BLaER1 (cell line): ENCODE measurements around the gene SPPL3.

Experiments used
- H3K27ac ChIP-seq: shearing (Covaris generic); formaldehyde crosslinking; 2 replicates; pipeline ENCODE4 v1.8.1; 2022
- H3K27me3 ChIP-seq: shearing (Covaris generic); formaldehyde crosslinking; 2 replicates; pipeline ENCODE4 v1.8.1; 2022
- H3K36me3 ChIP-seq: shearing (Covaris generic); formaldehyde crosslinking; 2 replicates; pipeline ENCODE4 v1.8.1; 2022
- H3K4me1 ChIP-seq: shearing (Covaris generic); formaldehyde crosslinking; 2 replicates; pipeline ENCODE4 v1.8.1; 2022
- H3K4me2 ChIP-seq: shearing (Covaris generic); formaldehyde crosslinking; 2 replicates; pipeline ENCODE4 v1.8.1; 2022
- H3K4me3 ChIP-seq: shearing (Covaris generic); formaldehyde crosslinking; 2 replicates; pipeline ENCODE4 v1.8.1; 2022
- H3K9ac ChIP-seq: shearing (Covaris generic); formaldehyde crosslinking; 2 replicates; pipeline ENCODE4 v1.8.1; 2022
- H3K9me3 ChIP-seq: shearing (Covaris generic); formaldehyde crosslinking; 2 replicates; pipeline ENCODE4 v1.8.1; 2022
- H4K20me1 ChIP-seq: shearing (Covaris generic); formaldehyde crosslinking; 2 replicates; pipeline ENCODE4 v1.8.1; 2022
- Cebpa-rat ChIP-seq: shearing (Covaris generic); IDR thresholded peaks from 2 replicates; pipeline ENCODE4 v1.8.1; 2022

Gene SPPL3

GRCh38 chr12:120822832-120823503 is 81.2 kb downstream of the SPPL3 start:
- Histone ChIP-seq H3K27ac (no peak overlapping the region), H4K20me1 (peaks cover 99% of the 10 kb centered on the region), H3K27me3 (no peaks in the 10 kb centered on the region), H3K4me1 (no peaks in the 10 kb centered on the region), H3K4me2 (no peak overlapping the region), H3K4me3 (no peak overlapping the region), H3K36me3 (no peaks in the 10 kb centered on the region), H3K9ac (no peak overlapping the region), H3K9me3 (no peaks in the 10 kb centered on the region)
- TF ChIP-seq Cebpa-rat: no peak

- Histone ChIP-seq H3K27me3 (no peaks in the 10 kb centered on the region), H3K9me3 (no peaks in the 10 kb centered on the region), H3K4me3 (no peak overlapping the region), H3K4me1 (no peaks in the 10 kb centered on the region), H3K9ac (no peak overlapping the region), H4K20me1 (peaks cover 99% of the 10 kb centered on the region), H3K36me3 (no peaks in the 10 kb centered on the region), H3K4me2 (no peak overlapping the region), H3K27ac (no peak overlapping the region)
- no peak for TF ChIP-seq Cebpa-rat
These were observed 82.3 kb downstream of the SPPL3 start for GRCh38 chr12:120821878-120822277.

- H3K9me3 ChIP-seq: no peaks in the 10 kb centered on the region
- H3K27ac ChIP-seq: no peak overlapping the region
- peaks cover 99% of the 10 kb centered on the region for H4K20me1 ChIP-seq
- no peaks in the 10 kb centered on the region for H3K27me3 ChIP-seq
- no peaks in the 10 kb centered on the region for H3K36me3 ChIP-seq
- no peak overlapping the region for H3K9ac ChIP-seq
- no peak for TF ChIP-seq Cebpa-rat
- H3K4me1 ChIP-seq: no peaks in the 10 kb centered on the region
- no peak overlapping the region for H3K4me2 ChIP-seq
- no peak overlapping the region for H3K4me3 ChIP-seq
These were observed 83.2 kb downstream of the SPPL3 start for GRCh38 chr12:120820884-120821510.

- no peak for TF ChIP-seq Cebpa-rat
These were observed 85.7 kb downstream of the SPPL3 start for GRCh38 chr12:120818416-120818815.

GRCh38 chr12:120817559-120818330 is 86.4 kb downstream of the SPPL3 start:
- Histone ChIP-seq H3K9ac (no peak overlapping the region), H3K27ac (no peak overlapping the region), H3K4me3 (no peak overlapping the region), H4K20me1 (peaks cover 99% of the 10 kb centered on the region), H3K36me3 (no peaks in the 10 kb centered on the region), H3K27me3 (no peaks in the 10 kb centered on the region), H3K9me3 (no peaks in the 10 kb centered on the region), H3K4me2 (no peak overlapping the region), H3K4me1 (no peaks in the 10 kb centered on the region)
- no peak for TF ChIP-seq Cebpa-rat

More at GRCh38 chr12:120818416-120818815, 85.7 kb downstream of the SPPL3 start:
- H3K4me1 ChIP-seq: no peaks in the 10 kb centered on the region
- no peak overlapping the region for H3K9ac ChIP-seq
- H3K36me3 ChIP-seq: no peaks in the 10 kb centered on the region
- peaks cover 99% of the 10 kb centered on the region for H4K20me1 ChIP-seq
- H3K4me2 ChIP-seq: no peak overlapping the region
- H3K27ac ChIP-seq: no peak overlapping the region
- H3K4me3 ChIP-seq: no peak overlapping the region
- H3K27me3 ChIP-seq: no peaks in the 10 kb centered on the region
- no peaks in the 10 kb centered on the region for H3K9me3 ChIP-seq

- no peaks in the 10 kb centered on the region for H3K36me3 ChIP-seq
- no peak for TF ChIP-seq Cebpa-rat
- H3K4me1 ChIP-seq: no peaks in the 10 kb centered on the region
- H3K27ac ChIP-seq: no peak overlapping the region
- H3K4me3 ChIP-seq: no peak overlapping the region
- no peak overlapping the region for H3K4me2 ChIP-seq
- no peaks in the 10 kb centered on the region for H3K9me3 ChIP-seq
- no peaks in the 10 kb centered on the region for H3K27me3 ChIP-seq
- H4K20me1 ChIP-seq: peaks cover 99% of the 10 kb centered on the region
- no peak overlapping the region for H3K9ac ChIP-seq
These were observed 87.8 kb downstream of the SPPL3 start for GRCh38 chr12:120816363-120816762.

GRCh38 chr12:120814903-120815429 is 89.2 kb downstream of the SPPL3 start:
- TF ChIP-seq Cebpa-rat: no peak
- no peak overlapping the region for H3K9ac ChIP-seq
- H3K4me2 ChIP-seq: no peak overlapping the region

GRCh38 chr12:120814203-120814902 is 89.8 kb downstream of the SPPL3 start:
- Histone ChIP-seq H3K36me3 (peaks cover 13% of the 10 kb centered on the region), H3K27me3 (no peaks in the 10 kb centered on the region), H4K20me1 (peaks cover 94% of the 10 kb centered on the region), H3K27ac (no peak overlapping the region), H3K4me3 (no peak overlapping the region), H3K9ac (no peak overlapping the region), H3K9me3 (no peaks in the 10 kb centered on the region), H3K4me1 (no peaks in the 10 kb centered on the region), H3K4me2 (no peak overlapping the region)
- TF ChIP-seq Cebpa-rat: no peak

More at GRCh38 chr12:120814903-120815429, 89.2 kb downstream of the SPPL3 start:
- no peaks in the 10 kb centered on the region for H3K9me3 ChIP-seq
- peaks cover 94% of the 10 kb centered on the region for H4K20me1 ChIP-seq
- H3K4me3 ChIP-seq: no peak overlapping the region
- H3K4me1 ChIP-seq: no peaks in the 10 kb centered on the region
- peaks cover 7% of the 10 kb centered on the region for H3K36me3 ChIP-seq
- no peaks in the 10 kb centered on the region for H3K27me3 ChIP-seq
- H3K27ac ChIP-seq: no peak overlapping the region

GRCh38 chr12:120813588-120814153 is 90.5 kb downstream of the SPPL3 start:
- no peak overlapping the region for H3K9ac ChIP-seq
- no peaks in the 10 kb centered on the region for H3K9me3 ChIP-seq
- no peak overlapping the region for H3K4me3 ChIP-seq
- H3K4me1 ChIP-seq: no peaks in the 10 kb centered on the region
- H3K36me3 ChIP-seq: peaks cover 20% of the 10 kb centered on the region
- H3K27ac ChIP-seq: no peak overlapping the region
- H3K4me2 ChIP-seq: no peak overlapping the region
- peaks cover 93% of the 10 kb centered on the region for H4K20me1 ChIP-seq
- TF ChIP-seq Cebpa-rat: no peak
- H3K27me3 ChIP-seq: no peaks in the 10 kb centered on the region
